HG02678 (cell line): ENCODE data around the gene HCAR1.
"Not testable (repeated sequence)": the region's sequence is repeated elsewhere in the genome, so short reads cannot be mapped to it uniquely, and the experiment has no call there.

Source experiments
- ATAC-seq: cut with Tn5 transposase; IDR thresholded peaks from one replicate; pipeline ENCODE4 v1.9.1; 2021; ENCODE audit warnings: mild to moderate bottlenecking, moderate library complexity; ENCODE audit not compliant: unreplicated experiment

The HCAR1 gene

DNA sequence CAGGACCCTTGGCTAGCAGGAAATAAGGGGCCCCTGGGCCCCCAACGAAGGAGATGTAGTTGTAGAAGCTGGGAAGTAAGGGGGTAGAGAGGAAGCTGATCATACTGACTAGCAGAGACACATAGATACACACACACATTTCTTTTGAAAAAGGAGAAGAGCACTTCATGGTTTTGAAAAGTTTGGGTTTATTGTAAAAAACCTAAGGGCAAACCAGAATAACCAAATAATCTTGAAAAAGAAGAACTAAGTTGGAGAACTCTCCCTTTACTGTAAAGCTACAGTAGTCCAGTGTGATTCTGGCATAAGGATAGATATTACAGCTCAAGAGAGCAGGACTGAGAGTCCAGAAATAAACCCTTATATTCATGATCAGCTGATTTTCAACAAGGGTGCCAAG lies 8.3 kb downstream of the HCAR1 start:
- no peak for ATAC-seq

DNA sequence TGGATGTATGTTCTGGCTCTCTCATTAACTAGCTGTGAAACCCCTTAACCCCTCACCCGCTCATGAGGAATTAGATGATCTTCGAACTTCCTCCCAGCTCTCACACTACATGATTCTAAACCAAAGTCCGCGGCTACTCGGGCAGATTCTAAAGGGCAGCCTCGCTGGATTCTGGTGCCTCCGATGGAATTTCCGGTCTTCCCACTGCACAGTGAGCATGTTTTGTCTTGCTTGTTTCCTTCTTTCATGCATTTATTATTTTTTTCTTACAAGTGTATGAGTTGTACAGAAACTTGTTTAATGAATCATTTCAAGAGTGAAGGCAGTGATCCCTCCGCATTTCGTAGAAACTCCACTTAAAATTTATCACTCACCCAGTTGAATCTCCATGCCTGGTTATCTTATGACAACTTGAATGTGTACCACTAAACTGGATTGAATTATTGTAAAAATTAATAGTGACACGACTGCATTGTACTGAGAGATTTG lies 9.5 kb downstream of the HCAR1 start:
- ATAC-seq = no peak

DNA sequence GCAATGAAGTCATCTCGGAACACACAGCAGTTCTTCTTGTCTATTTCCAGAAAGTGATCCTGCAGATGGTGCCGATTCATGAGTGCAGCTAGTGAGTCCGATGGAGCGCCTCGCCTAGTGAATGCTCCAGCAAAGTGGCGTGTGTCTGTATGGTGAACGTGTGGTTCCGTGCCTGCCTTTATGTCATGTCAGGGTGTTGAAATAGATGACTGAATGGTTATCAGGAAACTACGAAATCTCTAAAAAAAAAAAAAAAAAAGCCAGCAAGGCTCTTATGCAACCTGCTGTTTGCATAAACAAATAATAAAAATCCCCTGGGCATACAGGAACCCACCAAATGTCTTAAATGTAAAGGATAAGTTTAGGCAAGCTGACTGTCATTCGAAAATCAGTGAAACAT lies 14.0 kb downstream of the HCAR1 start, which contains the start of gene HCAR3:
TSS of gene HCAR3 (minus strand) at position 154 of the 400 bp plus-strand sequence. CDS start at position 80, 74 bp downstream.
- not testable (repeated sequence) for ATAC-seq

DNA sequence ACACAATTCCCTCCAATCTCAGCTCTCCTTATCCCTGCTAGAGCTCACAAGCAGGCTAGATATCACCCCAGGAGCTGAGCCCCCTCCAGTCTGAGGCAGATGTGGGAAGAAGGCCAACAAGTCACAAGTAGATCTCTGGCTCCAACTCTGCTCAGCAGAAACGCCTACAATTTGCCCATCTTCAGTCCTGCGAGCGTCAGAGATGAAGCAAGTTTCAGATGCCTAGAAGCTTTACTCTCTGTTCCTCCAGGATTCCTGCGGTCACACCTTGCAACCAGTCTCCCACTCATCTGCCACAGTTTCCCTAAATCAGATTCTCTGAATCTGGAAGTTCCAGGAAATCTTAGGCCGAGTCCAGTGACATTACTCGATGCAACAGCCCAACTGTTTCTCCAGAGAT lies 15.4 kb downstream of the HCAR1 start:
- ATAC-seq = not testable (repeated sequence)

DNA sequence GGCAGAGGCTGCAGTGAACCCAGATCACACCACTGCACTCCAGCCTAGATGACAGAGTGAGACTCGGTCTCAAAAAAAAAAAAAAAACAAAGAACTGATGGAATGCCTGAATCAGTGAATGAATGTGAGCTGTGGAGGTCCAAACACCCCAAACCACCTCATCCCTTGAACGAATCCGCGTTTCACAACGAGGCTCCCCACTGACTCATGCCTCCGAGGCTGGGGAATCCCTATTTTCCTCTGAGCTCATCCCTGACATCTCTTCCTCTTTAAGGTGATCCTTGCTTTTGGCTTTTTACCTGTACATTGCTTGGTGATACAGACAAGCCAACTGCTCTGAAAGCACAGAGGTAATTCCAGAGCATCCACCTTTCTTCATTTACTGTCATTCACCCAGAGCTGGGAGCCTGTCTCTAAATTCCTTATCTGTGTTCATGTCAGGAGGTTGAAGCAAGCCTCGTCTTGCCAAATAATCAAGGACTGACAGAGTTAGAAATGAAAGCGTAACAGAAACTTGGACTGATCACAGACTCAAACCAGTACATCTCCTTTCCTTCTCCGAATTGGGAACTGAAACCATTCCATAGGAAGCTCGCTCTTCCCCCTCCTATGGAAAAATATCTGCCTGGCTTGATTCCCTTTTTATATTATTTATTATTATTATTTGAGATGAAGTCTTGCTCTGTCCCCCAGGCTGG lies 17.0 kb downstream of the HCAR1 start:
- not testable (repeated sequence) for ATAC-seq

DNA sequence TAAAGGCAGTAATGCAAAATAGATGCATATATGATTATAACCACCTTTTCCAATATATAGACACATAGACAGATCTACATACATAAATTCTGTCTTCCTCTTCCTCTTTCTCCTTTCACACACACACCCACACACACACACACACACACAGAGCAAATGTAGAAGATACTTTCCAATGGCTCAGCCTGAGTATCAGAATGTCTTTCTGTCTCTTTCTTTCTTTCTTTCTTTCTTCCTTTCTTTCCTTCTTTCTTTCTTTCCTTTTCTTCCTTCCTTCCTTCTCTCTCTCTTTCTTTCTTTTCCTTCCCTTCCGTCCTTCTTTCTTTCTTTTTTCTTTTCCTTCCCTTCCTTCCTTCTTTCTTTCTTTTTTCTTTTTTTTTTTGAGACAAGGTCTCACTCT lies 19.4 kb downstream of the HCAR1 start:
- ATAC-seq = not testable (repeated sequence)

DNA sequence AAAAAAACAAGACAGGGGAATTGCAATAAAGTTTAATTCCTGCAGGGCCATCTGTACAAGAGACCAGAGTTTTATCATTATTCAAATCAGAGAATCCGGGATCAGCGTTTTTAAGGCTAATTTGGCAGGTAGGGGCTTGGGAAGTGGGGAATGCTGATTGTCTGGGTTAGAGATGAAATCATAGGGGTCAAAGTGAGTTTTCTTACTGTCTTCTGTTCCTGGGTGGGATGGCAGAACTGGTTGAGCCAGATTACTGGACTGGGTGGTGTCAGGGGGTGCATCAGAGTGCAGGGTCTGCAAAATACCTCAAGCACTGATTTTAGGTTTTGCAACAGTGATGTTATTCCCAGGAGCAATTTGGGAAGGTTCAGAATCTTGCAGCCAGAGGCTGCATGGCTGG lies 20.3 kb downstream of the HCAR1 start:
- ATAC-seq = not testable (repeated sequence)

DNA sequence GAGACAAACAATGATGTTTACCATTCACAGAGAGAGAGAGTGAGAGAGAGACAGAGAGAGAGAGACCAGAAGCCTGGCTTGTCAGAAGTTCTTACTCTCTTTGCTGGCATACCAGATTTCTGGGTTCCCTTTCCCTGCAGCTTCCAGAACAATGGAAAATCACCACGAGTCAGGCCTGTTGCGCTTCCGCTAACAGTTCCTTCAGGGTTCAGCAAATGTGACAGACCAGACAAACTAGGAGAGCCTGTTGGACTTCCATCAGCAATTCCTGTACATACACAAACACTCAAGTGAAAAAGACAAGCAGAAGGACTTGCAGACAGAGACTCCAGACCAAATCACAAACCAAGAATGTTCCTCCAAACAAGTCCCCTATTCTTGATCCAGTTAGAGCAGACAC lies 21.4 kb downstream of the HCAR1 start:
- ATAC-seq = not testable (repeated sequence)

DNA sequence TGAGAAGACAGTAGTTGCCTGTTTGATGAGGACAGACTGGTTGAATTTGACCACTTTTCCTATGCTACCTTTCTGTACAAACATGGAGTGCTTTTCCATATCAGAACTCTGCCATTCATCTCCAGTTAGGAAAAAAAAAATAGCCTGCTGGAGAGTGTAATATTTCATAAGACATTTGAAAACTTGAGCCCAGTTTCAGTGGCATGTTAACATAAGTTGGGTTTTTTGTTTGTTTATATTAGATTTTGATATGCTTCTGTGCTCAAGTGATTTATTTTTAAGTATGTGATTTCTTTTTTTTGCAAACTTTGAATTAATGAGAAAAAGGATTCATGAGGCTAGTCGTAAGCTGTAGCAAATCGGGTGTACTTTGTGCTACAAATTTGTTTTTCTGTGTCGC lies 26.8 kb downstream of the HCAR1 start:
- ATAC-seq = not testable (repeated sequence)

DNA sequence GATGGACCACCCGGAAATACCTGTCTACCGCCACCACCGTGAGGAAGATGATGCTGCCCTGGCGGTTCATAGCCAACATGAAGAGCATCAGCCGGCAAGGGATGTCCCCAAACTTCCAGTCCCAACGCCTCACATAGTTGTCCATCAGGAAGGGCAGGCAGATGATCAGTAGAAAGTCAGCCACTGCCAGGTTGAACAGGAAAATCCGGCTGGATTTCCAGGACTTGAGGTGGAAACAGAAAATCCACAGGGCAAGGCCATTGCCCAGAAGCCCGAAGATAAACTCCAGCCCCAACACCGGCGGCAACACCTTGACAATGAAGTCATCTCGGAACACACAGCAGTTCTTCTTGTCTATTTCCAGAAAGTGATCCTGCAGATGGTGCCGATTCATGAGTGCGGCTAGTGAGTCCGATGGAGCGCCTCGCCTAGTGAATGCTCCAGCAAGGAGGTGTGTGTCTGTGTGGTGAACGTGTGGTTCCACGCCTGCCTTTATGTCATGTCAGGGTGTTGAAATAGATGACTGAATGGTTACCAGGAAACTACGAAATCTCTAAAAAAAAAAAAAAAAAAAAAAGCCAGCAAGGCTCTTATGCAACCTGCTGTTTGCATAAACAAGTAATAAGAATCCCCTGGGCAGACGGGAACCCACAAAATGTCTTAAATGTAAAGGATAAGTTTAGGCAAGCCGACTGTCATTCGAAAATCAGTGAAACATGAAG lies 27.6 kb downstream of the HCAR1 start, which contains the start of gene HCAR2:
TSS of gene HCAR2 (minus strand) at position 468 of the 722 bp plus-strand sequence. CDS start at position 394, 74 bp downstream.
- ATAC-seq = not testable (repeated sequence)

DNA sequence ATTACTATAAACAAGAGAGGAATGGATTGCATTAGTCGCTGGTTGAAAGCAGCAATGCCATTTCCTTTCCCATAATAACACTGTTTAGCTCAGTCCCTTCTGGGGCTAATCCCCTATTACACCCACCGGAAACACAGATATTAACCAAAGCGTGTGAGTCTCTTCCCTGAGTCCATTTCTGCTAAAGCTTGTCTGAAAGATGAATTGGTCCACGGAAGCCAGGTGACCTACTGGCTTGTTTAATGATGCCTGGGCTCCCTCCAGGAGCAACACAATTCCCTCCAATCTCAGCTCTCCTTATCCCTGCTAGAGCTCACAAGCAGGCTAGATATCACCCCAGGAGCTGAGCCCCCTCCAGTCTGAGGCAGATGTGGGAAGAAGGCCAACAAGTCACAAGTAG lies 29.2 kb downstream of the HCAR1 start:
- ATAC-seq = not testable (repeated sequence)

DNA sequence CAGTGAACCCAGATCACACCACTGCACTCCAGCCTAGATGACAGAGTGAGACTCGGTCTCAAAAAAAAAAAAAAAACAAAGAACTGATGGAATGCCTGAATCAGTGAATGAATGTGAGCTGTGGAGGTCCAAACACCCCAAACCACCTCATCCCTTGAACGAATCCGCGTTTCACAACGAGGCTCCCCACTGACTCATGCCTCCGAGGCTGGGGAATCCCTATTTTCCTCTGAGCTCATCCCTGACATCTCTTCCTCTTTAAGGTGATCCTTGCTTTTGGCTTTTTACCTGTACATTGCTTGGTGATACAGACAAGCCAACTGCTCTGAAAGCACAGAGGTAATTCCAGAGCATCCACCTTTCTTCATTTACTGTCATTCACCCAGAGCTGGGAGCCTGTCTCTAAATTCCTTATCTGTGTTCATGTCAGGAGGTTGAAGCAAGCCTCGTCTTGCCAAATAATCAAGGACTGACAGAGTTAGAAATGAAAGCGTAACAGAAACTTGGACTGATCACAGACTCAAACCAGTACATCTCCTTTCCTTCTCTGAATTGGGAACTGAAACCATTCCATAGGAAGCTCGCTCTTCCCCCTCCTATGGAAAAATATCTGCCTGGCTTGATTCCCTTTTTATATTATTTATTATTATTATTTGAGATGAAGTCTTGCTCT lies 30.5 kb downstream of the HCAR1 start:
- ATAC-seq = not testable (repeated sequence)

DNA sequence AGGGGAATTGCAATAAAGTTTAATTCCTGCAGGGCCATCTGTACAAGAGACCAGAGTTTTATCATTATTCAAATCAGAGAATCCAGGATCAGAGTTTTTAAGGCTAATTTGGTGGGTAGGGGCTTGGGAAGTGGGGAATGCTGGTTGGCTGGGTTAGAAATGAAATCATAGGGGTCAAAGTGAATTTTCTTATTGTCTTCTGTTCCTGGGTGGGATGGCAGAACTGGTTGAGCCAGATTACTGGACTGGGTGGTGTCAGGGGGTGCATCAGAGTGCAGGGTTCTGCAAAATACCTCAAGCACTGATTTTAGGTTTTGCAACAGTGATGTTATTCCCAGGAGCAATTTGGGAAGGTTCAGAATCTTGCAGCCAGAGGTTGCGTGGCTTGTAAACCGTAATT lies 33.7 kb downstream of the HCAR1 start:
- ATAC-seq = not testable (repeated sequence)

DNA sequence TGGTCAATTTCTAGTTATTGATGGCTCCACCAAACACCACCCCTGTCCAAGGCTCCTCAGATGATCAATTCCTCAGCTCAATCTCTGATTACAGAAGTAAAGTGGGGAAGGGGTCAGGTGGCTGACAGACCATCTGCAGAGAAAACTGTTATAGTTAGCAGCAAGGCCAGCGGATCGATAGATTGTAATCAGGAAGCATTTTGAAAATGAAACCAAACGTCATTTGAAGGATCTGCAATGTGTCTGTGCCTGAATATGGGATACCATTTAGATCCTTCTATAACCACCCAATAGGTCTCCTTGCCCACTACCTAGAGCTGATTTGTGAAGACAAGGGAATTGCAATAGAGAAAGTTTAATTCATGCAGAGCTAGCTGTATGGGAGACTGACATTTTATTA lies 39.1 kb downstream of the HCAR1 start:
- no peak for ATAC-seq

DNA sequence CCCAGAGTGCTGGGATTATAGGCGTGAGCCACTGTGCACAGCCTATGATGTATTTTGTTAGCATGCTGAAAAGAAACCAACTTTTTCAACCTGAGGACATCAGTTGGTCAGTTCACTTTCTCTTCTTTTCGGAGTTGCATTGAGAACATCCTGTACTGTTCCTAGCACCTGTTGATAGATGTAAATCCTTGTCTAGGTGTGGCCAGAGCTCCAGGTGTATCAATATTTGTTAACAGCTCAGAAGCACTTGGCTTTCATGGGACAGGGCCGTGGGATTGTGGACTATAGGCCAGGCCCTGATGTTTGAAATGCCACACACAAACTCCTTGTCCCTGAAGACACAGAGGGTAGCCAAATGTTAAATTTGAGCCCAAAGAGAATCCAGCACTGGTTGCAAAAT lies 42.4 kb downstream of the HCAR1 start:
- ATAC-seq = no peak

DNA sequence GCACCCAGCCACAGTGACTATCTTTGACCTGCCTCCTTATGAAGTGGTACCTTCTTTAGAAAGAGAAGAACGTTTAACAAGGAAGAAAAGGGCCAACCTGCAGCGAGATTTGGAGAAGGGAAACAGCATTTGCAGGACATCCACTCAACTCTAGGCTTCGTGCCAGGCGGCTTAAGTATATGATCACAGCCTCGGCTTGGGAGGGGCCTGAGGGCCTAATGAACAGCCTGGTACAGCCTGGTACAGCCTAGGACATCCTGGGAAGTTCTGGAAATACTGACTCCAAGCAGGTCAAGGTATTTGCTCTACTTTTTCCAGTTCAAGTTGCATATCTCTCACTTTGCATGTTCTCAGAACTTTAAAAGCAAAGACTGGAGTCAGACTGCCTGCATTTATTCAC lies 43.6 kb downstream of the HCAR1 start:
- ATAC-seq = no peak

DNA sequence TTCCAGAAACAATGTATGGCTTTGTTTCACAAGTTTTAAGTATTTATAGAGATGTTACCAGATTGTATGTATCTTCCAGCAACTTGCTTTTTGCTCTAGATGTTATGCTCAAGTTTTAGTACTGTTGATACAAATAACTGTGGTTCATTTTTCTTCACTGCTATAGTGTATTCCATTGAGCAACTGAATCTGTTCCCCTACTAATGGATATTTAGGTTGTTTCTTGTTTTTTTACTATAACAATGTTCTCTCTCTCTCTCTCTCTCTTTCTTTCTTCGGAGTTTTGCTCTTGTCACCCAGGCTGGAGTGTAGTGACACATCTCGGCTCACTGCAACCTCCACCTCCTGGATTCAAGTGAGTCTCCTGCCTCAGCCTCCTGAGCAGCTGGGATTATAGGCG lies 44.1 kb downstream of the HCAR1 start:
- ATAC-seq = no peak

DNA sequence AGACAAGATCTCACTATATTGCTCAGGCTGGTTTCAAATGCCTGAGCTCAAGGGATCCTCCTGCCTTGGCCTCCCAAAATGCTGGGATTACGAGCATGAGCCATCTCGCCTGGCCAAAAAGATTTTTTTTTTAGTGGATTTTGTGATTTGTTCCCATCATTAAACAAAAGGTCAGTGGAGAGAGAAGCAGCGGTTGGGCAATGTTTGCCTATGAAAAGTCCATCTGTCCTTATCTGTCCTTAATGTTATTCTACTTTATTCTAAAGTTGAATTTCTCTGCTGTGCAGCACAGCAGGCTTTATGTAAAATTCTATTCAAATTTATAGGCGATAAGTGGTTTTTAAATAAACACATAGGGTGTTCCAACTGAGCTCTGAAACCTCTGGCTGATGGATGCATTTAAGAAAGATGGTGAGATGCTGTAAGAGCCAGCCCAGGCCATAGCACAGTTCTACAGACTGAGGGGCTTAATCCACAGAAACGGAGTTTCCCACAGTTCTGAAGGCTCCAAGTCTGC lies 46.3 kb downstream of the HCAR1 start:
- no peak for ATAC-seq

DNA sequence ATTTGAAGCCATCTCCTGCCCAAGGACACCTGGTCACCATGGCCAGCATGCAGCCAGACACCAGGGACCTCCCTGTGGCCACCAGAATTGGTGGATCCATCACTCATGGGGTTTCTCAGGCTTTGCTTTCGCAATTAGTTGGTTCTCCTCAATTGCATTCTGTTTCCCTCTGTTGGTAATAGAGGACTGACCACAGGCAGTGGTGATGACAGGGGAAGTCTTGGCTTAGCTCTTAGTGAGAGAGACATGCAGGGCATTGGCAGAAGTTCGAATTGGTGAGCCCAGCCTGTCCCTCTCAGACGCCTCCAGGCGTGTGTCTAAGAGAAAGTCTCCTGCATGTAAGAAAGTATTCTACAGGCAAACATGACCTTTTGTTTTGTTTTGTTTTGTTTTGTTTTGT lies 48.8 kb downstream of the HCAR1 start:
- ATAC-seq = no peak

DNA sequence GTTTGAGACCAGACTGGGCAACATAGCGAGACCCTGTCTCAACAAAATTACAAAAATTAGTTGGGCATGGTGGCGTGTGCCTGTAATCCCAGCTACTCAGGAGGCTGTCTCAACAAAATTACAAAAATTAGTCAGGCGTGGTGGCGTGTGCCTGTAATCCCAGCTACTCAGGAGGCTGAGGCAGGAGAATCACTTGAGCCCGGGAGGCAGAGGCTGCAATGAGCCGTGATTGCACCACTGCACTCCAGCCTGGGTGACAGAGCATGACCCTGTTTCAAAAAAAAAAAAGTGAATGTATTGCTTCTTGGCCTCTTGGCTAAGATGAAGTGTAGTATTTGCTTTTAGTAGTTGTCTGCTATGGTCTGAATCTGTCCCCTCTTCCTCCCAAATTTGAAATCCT lies 49.7 kb downstream of the HCAR1 start:
- not testable (repeated sequence) for ATAC-seq

DNA sequence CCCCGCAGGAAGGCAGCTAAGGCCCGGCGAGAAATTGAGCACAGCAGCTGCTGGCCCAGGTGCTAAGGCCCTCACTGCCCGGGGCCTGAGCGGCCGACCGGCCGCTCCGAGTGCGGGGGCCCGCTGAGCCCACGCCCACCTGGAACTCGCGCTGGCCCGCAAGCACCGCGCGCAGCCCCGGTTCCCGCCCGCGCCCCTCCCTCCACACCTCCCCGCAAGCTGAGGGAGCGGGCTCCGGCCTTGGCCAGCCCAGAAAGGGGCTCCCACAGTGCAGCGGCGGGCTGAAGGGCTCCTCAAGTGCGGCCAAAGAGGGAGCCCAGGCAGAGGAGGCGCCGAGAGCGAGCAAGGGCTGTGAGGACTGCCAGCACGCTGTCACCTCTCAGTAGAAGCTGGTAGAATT lies 53.9 kb downstream of the HCAR1 start:
- not testable (repeated sequence) for ATAC-seq
